Measurements from ENCODE around the gene AGXT2.

GRCh38 chr5:35003018-35003957, 44.5 kb downstream of the AGXT2 start:
- TF ChIP-seq CTCF (conservative IDR thresholded peaks at IDR 0.05; ENCODE audit: low read depth, low read length) = peak; percentile 94
- TF ChIP-seq EZH2phosphoT487 (IDR thresholded peaks at IDR 0.05; ENCODE audit: borderline replicate concordance, low read length) = no peak
